GM23338 (cell line): Measurements from ENCODE around the gene WWOX. TPM values are rescaled to one million over a fixed set of nuclear protein-coding genes. Genes with fewer than 3 reads are reported as not detected.

Experiments
- ATAC-seq: fragments of 200-7000 bp; cut with Tn5 transposase; 3 replicates; pipeline ENCODE4 v1.9.1; 2020
- DNase-seq: peaks from one replicate; pipeline ENCODE4 v3.0.0-alpha.2; 2015; ENCODE audit warnings: low spot score
- H2AFZ ChIP-seq: fragments of 200-600 bp; sonication (generic); 2 replicates; pipeline ENCODE4 v1.8.0; 2016; ENCODE audit warnings: antibody characterized with exemption, mild to moderate bottlenecking, moderate library complexity
- H3F3A ChIP-seq: fragments of 200-600 bp; sonication (generic); replicated peaks from 2 replicates; pipeline ENCODE4 v1.8.0; 2017; ENCODE audit warnings: antibody characterized with exemption, mixed run types, low read depth
- H3K27ac ChIP-seq: fragments of 200-600 bp; sonication (generic); 2 replicates; pipeline ENCODE4 v1.6.1; 2016; ENCODE audit warnings: low read depth
- H3K27me3 ChIP-seq: fragments of 200-600 bp; sonication (generic); 2 replicates; pipeline ENCODE4 v1.8.0; 2016; ENCODE audit warnings: mild to moderate bottlenecking, mixed run types, moderate library complexity; ENCODE audit not compliant: insufficient read depth
- H3K36me3 ChIP-seq: fragments of 200-600 bp; sonication (generic); 2 replicates; pipeline ENCODE4 v1.8.0; 2016; ENCODE audit warnings: mild to moderate bottlenecking; ENCODE audit not compliant: insufficient read depth
- H3K4me1 ChIP-seq: fragments of 200-600 bp; sonication (generic); 2 replicates; pipeline ENCODE4 v1.8.0; 2016; ENCODE audit warnings: mild to moderate bottlenecking, moderate library complexity; ENCODE audit not compliant: insufficient read depth
- H3K4me2 ChIP-seq: fragments of 200-600 bp; sonication (generic); 2 replicates; pipeline ENCODE4 v1.7.1; 2017; ENCODE audit warnings: mixed run types
- H3K4me3 ChIP-seq: fragments of 200-600 bp; sonication (generic); 2 replicates; pipeline ENCODE4 v1.6.1; 2016; ENCODE audit warnings: mixed run types
- H3K79me2 ChIP-seq: fragments of 200-600 bp; sonication (generic); replicated peaks from 2 replicates; pipeline ENCODE4 v1.8.0; 2017; ENCODE audit warnings: mild to moderate bottlenecking; ENCODE audit not compliant: insufficient read depth
- H3K9me2 ChIP-seq: fragments of 200-600 bp; sonication (generic); 2 replicates; pipeline ENCODE4 v1.8.0; 2017; ENCODE audit not compliant: insufficient read depth
- H4K20me1 ChIP-seq: fragments of 200-600 bp; sonication (generic); replicated peaks from 2 replicates; pipeline ENCODE4 v1.8.0; 2017; ENCODE audit warnings: mild to moderate bottlenecking; ENCODE audit not compliant: insufficient read depth
- H3K27ac Mint-ChIP-seq: 2 replicates; pipeline ENCODE4 v1.8.0; 2020; ENCODE audit warnings: inconsistent platforms, mild to moderate bottlenecking, moderate library complexity, mixed read lengths
- H3K27me3 Mint-ChIP-seq: 3 replicates; pipeline ENCODE4 v1.8.0; 2022; ENCODE audit warnings: low read depth, mild to moderate bottlenecking, moderate library complexity, mixed read lengths, inconsistent platforms; ENCODE audit not compliant: insufficient read depth, poor library complexity
- H3K36me3 Mint-ChIP-seq: 3 replicates; pipeline ENCODE4 v1.8.0; 2021; ENCODE audit warnings: low read depth, mild to moderate bottlenecking, inconsistent platforms, moderate library complexity, mixed read lengths
- H3K4me1 Mint-ChIP-seq: 3 replicates; pipeline ENCODE4 v1.8.0; 2020; ENCODE audit warnings: mild to moderate bottlenecking, inconsistent platforms, mixed read lengths
- H3K4me3 Mint-ChIP-seq: 3 replicates; pipeline ENCODE4 v1.8.0; 2021; ENCODE audit warnings: moderate library complexity, mild to moderate bottlenecking, inconsistent platforms, mixed read lengths
- H3K9me3 Mint-ChIP-seq: 3 replicates; pipeline ENCODE4 v1.8.0; 2020; ENCODE audit warnings: moderate library complexity, mild to moderate bottlenecking, inconsistent platforms, mixed read lengths
- CREB1 ChIP-seq: fragments of 250-450 bp; sonication (Bioruptor Pico); IDR thresholded peaks from 2 replicates; pipeline ENCODE4 v1.5.0; 2020; ENCODE audit warnings: low read depth, mild to moderate bottlenecking, moderate library complexity
- CTCF ChIP-seq, 2 experiments: fragments of 200-600 bp in 1 of 2; sonication (generic) in 1 of 2; conservative IDR thresholded peaks; 2 replicates each; pipeline versions ENCODE4 v1.5.1 to v1.6.1; 2016 to 2017; ENCODE audit warnings: antibody characterized with exemption in 2 of 2, low read depth in 2 of 2, mild to moderate bottlenecking in 2 of 2, moderate library complexity in 1 of 2
- ETS1 ChIP-seq: IDR thresholded peaks from 2 replicates; pipeline ENCODE4 v1.6.1; 2016; ENCODE audit warnings: antibody characterized with exemption
- EZH2 ChIP-seq: fragments of 200-600 bp; sonication (generic); IDR thresholded peaks from one replicate; pipeline ENCODE4 v1.8.0; 2017; ENCODE audit warnings: antibody characterized with exemption, mild to moderate bottlenecking, low read depth; ENCODE audit not compliant: unreplicated experiment
- EZH2phosphoT487 ChIP-seq: fragments of 200-600 bp; sonication (generic); IDR thresholded peaks from one replicate; pipeline ENCODE4 v1.8.1; 2018; ENCODE audit warnings: antibody characterized with exemption; ENCODE audit not compliant: unreplicated experiment
- JUNB ChIP-seq: IDR thresholded peaks from one replicate; pipeline ENCODE4 v1.6.1; 2016; ENCODE audit warnings: antibody characterized with exemption; ENCODE audit not compliant: unreplicated experiment
- NANOG ChIP-seq: IDR thresholded peaks from 2 replicates; pipeline ENCODE4 v1.6.1; 2016; ENCODE audit warnings: antibody characterized with exemption, borderline replicate concordance
- POLR2AphosphoS5 ChIP-seq: IDR thresholded peaks from 2 replicates; pipeline ENCODE4 v1.6.1; 2016; ENCODE audit warnings: antibody characterized with exemption, low read depth
- REST ChIP-seq: IDR thresholded peaks from one replicate; pipeline ENCODE4 v1.6.1; 2018; ENCODE audit warnings: antibody characterized with exemption; ENCODE audit not compliant: unreplicated experiment
- STAT1 ChIP-seq: IDR thresholded peaks from one replicate; pipeline ENCODE4 v1.6.1; 2016; ENCODE audit warnings: antibody characterized with exemption; ENCODE audit not compliant: unreplicated experiment
- ZNF114 ChIP-seq: fragments of 250-450 bp; sonication (Bioruptor Pico); IDR thresholded peaks from 2 replicates; pipeline ENCODE4 v1.5.0; 2020; ENCODE audit warnings: mild to moderate bottlenecking, moderate library complexity
- polyA plus RNA-seq: library from polyadenylated mRNA; unstranded; fragments of >200 nt; fragmentation: Nextera tagmentation; extraction: Ambion mirVana; gene quantifications from 2 replicates; pipeline ENCODE4 v1.2.1, GENCODE V29; 2016
- total RNA-seq: library from RNA; depleted of rRNA; stranded (reverse); fragments of >200 nt; shearing (Covaris generic); gene quantifications from 2 replicates; pipeline ENCODE4 v1.2.3, GENCODE V29; 2014
- TF ChIP-seq, protein P1 (sequence below): fragments of 250-450 bp; sonication (Bioruptor Pico); IDR thresholded peaks from 2 replicates; pipeline ENCODE4 v1.5.0; 2020; ENCODE audit warnings: mild to moderate bottlenecking, moderate library complexity

Gene WWOX
- total and polyA plus RNA-seq, 2 experiments from 2014 or later, result 10.0 to 19.3 TPM

GRCh38 chr16:79089735-79090284 lies 990.4 kb downstream of the WWOX start:
- no peaks in the 10 kb centered on the region for H3K27me3 ChIP-seq
- Mint-ChIP-seq H3K4me3 (no peak overlapping the region), H3K9me3 (no peaks in the 10 kb centered on the region), H3K36me3 (no peaks in the 10 kb centered on the region), H3K27me3 (peaks cover 1% of the 10 kb centered on the region), H3K4me1 (no peaks in the 10 kb centered on the region), H3K27ac (no peak overlapping the region)
- no peaks in the 10 kb centered on the region for H4K20me1 ChIP-seq
- no peak overlapping the region for H3K27ac ChIP-seq
- H3K4me2 ChIP-seq, result no peak overlapping the region
- no peak for TF ChIP-seq EZH2
- TF ChIP-seq CTCF (conservative IDR thresholded peaks at IDR 0.05; ENCODE audit: low read depth in 2 of 2), result no peak
- no peak for TF ChIP-seq POLR2AphosphoS5
- no peak for TF ChIP-seq STAT1
- TF ChIP-seq, protein P1, sequence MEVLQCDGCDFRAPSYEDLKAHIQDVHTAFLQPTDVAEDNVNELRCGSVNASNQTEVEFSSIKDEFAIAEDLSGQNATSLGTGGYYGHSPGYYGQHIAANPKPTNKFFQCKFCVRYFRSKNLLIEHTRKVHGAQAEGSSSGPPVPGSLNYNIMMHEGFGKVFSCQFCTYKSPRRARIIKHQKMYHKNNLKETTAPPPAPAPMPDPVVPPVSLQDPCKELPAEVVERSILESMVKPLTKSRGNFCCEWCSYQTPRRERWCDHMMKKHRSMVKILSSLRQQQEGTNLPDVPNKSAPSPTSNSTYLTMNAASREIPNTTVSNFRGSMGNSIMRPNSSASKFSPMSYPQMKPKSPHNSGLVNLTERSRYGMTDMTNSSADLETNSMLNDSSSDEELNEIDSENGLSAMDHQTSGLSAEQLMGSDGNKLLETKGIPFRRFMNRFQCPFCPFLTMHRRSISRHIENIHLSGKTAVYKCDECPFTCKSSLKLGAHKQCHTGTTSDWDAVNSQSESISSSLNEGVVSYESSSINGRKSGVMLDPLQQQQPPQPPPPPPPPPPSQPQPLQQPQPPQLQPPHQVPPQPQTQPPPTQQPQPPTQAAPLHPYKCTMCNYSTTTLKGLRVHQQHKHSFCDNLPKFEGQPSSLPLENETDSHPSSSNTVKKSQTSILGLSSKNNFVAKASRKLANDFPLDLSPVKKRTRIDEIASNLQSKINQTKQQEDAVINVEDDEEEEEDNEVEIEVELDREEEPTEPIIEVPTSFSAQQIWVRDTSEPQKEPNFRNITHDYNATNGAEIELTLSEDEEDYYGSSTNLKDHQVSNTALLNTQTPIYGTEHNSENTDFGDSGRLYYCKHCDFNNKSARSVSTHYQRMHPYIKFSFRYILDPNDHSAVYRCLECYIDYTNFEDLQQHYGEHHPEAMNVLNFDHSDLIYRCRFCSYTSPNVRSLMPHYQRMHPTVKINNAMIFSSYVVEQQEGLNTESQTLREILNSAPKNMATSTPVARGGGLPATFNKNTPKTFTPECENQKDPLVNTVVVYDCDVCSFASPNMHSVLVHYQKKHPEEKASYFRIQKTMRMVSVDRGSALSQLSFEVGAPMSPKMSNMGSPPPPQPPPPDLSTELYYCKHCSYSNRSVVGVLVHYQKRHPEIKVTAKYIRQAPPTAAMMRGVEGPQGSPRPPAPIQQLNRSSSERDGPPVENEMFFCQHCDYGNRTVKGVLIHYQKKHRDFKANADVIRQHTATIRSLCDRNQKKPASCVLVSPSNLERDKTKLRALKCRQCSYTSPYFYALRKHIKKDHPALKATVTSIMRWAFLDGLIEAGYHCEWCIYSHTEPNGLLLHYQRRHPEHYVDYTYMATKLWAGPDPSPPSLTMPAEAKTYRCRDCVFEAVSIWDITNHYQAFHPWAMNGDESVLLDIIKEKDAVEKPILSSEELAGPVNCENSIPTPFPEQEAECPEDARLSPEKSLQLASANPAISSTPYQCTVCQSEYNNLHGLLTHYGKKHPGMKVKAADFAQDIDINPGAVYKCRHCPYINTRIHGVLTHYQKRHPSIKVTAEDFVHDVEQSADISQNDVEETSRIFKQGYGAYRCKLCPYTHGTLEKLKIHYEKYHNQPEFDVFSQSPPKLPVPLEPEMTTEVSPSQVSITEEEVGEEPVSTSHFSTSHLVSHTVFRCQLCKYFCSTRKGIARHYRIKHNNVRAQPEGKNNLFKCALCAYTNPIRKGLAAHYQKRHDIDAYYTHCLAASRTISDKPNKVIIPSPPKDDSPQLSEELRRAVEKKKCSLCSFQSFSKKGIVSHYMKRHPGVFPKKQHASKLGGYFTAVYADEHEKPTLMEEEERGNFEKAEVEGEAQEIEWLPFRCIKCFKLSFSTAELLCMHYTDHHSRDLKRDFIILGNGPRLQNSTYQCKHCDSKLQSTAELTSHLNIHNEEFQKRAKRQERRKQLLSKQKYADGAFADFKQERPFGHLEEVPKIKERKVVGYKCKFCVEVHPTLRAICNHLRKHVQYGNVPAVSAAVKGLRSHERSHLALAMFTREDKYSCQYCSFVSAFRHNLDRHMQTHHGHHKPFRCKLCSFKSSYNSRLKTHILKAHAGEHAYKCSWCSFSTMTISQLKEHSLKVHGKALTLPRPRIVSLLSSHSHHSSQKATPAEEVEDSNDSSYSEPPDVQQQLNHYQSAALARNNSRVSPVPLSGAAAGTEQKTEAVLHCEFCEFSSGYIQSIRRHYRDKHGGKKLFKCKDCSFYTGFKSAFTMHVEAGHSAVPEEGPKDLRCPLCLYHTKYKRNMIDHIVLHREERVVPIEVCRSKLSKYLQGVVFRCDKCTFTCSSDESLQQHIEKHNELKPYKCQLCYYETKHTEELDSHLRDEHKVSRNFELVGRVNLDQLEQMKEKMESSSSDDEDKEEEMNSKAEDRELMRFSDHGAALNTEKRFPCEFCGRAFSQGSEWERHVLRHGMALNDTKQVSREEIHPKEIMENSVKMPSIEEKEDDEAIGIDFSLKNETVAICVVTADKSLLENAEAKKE (CRISPR knock-in tag), result no peak
- no peak for TF ChIP-seq EZH2phosphoT487
- TF ChIP-seq ETS1, result no peak
- TF ChIP-seq NANOG, result no peak
- TF ChIP-seq ZNF114 (CRISPR knock-in tag), result no peak
- TF ChIP-seq REST, result no peak
- no peak for TF ChIP-seq JUNB
- TF ChIP-seq CREB1, result no peak
- H3K36me3 ChIP-seq, result no peaks in the 10 kb centered on the region
- H3K9me2 ChIP-seq, result peaks cover 6% of the 10 kb centered on the region; the same call in 1 of the 2 replicates
- no peak for ATAC-seq
- no peaks in the 10 kb centered on the region for H3F3A ChIP-seq
- H3K79me2 ChIP-seq, result no peaks in the 10 kb centered on the region
- no peak overlapping the region for H2AFZ ChIP-seq
- no peaks in the 10 kb centered on the region; the same call in 1 of the 2 replicates for H3K4me1 ChIP-seq
- H3K4me3 ChIP-seq, result no peak overlapping the region
- DNase-seq, result no peak
